GM18861 (cell line): ENCODE measurements around the gene TTF2.
"Not testable (repeated sequence)": the region's sequence is repeated elsewhere in the genome, so short reads cannot be mapped to it uniquely, and the experiment has no call there.

Experiments used
- ATAC-seq: cut with Tn5 transposase; IDR thresholded peaks from one replicate; pipeline ENCODE4 v1.9.1; 2021; ENCODE audit not compliant: unreplicated experiment

The TTF2 gene

GRCh38 chr1:117119144-117119543, 59.0 kb downstream of the TTF2 start:
- not testable (repeated sequence) for ATAC-seq

DNA sequence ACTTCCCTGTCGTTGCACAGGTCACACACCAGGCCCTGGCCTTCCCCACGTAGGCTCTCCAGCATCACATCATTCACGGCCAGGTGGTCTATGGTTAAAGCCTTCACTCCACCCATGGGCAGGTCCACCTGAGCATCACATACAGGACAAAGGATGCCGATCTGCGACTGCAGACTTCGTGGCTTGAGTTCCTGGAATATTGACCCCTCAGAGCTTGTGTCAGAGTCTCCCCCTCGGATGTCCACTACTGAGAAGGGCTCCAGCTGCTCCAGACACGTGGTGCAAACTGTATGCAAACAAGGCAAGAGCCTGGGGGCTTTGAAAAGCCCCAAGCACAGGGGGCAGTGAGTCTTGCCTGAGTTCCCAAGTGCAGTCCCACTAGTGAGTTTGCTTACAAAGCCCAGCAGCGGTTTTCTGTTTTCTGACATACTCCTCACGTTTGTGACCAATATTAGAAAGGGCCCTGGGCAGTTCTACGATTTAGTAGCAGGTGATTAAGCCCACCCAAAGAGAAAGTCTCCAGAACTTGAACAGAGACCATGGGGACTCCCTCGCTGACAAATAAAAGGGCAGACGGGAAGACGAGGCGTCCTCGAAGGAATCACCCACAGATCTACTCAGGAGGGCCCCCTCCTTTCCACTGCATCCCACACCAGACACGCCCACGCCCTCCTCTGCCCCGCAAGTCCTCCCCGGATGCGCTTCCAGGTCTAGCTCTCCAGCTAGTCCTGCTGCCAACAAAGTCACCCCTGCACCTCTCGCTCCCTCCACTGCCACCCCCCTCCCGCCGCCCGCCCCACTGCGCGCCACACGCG, 60.9 kb downstream of the TTF2 start:
- no peak for ATAC-seq

DNA sequence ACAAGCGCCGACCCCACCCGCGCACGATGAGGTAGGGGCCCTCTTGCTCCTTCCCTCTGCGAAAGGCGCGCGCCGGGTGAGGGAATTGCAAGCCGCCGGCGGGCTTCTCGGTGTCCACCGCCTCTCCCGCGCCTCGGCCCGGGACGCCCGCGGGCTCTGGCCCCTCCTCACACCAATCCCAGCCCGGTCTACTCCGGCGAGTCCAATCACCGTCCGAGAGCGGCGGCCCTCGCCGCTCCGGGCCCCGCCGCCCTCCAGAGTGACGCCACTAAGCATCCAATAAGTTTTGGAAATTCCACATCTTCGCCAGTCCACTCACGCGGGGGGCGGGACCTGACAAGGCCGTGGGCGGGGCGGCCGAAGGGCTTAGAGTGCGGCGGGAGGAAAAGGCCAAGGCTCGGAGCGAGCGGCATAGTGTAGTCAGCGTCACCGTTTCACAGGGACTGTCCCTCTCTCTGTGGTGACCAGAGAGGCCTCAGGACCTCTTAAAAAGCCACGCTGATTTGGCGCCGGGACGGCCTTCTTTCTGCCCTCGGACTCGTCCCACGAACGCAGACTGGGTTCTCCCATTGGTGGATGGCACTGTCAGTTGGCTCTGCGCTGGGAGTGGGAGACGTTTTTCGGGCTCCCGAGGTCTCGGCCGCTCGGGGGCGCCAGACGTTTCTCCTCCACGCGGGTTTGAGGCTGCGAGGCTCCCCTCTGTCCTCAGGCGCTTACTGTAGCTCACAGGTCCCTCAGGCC, 61.6 kb downstream of the TTF2 start, which contains the start of gene TRIM45:
TRIM45 (minus strand) TSS at position 161 of the 741 bp plus-strand sequence. CDS start 548 bp downstream, outside the sequence.
- peak; percentile 88 for ATAC-seq

DNA sequence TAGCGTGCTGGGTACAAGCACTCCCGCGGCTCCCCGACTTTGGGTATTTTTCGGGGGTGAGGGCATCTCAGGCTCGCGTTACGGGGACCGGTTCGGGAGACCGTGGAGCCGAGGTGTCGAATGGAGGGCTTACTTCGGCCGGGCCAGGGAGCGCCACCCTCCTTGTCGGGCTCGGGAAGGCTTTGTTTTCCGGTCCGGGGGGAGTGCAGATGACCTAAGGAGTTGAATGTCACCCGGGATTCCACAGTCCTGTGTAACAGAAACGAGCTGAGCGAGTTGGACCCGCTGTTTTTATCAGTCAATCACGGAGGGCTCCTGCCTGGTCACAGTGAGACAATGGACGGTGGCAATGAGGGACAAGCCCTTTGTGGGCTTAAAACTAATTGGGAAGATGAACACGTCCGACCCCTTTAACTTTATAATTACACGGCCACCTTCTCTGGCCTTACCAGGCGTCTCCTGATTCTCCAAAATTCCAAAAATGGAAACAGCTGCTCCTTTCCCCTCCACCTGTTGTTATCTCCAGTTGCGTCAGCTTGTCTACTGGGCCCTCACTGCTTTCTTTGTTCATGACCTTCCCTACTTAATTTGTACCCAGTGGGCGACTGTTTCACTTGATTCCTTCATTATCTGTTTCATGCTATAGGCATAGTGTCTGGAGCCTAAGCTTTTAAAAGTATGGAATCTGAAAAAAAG, 62.4 kb downstream of the TTF2 start:
- no peak for ATAC-seq

DNA sequence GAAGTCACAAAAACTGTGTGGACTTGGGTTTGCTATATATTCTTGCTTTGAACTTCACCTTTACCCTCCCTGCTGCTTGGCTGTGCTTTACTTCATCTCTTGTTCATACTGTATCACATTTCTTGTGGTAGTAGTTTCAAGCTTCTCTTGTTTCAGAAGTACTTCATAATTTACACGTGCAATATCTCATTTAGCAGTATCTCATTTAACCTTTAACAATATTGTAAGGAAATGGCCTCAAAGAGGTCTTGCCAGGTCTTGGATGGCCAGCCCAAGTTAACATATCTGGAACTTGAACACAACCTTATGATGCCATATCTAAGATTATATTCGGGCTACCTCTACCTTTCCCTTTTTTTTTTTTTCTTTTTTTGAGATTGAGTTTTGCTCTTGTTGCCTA, 63.1 kb downstream of the TTF2 start:
- no peak for ATAC-seq

GRCh38 chr1:117124661-117125060, 64.5 kb downstream of the TTF2 start:
- no peak for ATAC-seq

GRCh38 chr1:117127795-117128194, 67.7 kb downstream of the TTF2 start:
- no peak for ATAC-seq

DNA sequence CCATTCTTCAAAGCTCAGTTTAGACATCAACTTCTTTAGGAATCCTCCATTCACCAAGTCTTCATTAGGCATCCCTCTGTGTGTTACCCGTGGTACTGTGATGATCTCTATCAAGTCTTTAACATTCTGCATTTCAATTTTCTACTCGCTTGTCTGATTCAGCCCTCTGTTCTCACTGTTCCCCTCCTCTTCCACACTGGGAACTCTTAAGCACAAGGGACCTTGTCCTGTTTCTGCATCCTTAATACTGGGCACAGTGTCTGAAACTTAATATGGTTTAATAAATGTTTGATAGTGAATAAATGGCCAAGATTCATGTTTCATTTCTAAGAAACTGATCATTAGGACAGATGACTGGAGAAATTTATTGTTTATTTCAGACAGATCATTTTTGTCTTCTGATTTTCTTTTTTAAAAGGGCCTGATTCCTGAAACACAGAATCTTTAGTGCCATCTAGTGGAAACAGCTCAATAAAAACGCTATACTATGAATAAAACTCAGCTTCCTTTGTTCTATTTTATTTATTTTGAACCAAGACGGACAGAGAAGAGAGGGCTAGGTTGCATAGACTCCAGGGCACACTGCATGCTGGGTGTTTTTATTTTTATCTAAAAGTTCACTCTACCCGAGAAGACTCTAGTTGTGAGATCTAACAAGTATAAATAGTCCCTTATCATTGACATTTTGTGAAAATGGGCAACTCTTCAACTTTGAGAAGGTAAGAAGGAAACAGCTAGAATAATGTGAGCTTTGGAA, 68.4 kb downstream of the TTF2 start:
- ATAC-seq, result no peak

DNA sequence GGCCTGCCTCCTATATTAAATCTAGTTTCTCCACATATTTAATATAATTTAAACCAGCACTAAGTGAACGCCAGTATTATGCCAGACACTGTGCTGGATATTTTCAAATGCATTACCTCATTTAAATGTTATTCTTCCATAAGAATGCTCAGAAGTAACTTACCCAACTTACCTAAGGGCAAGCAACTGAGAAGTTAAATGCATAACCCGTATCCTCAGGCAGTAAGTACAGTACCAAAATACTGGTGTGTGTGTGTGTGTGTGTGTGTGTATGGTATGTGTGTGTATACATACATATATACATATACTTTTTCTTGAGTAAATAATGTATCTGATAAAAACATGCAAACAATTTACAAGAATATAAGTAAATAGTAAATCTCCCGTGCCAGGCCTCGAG, 70.4 kb downstream of the TTF2 start:
- ATAC-seq, result no peak

GRCh38 chr1:117135329-117135728, 75.2 kb downstream of the TTF2 start:
- no peak for ATAC-seq

DNA sequence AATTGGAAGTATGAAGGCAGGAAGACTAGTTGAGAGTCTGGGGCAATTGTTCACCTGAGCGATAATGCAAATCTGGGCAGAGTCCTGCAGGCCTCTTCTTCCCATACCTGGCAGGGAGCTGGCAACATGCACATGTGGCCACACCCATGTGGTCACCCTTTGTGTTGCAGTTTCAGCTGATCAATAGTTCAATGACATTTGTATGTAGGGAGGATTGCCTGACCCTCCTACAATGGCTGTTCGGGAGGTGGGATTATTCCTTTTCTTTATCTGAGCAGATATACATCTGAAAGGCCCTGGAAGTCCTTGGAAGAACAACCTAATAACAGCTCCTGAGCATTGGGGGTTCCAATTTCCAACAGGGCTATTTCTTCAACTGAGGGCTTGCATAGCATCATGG, 76.6 kb downstream of the TTF2 start:
- ATAC-seq, result no peak

DNA sequence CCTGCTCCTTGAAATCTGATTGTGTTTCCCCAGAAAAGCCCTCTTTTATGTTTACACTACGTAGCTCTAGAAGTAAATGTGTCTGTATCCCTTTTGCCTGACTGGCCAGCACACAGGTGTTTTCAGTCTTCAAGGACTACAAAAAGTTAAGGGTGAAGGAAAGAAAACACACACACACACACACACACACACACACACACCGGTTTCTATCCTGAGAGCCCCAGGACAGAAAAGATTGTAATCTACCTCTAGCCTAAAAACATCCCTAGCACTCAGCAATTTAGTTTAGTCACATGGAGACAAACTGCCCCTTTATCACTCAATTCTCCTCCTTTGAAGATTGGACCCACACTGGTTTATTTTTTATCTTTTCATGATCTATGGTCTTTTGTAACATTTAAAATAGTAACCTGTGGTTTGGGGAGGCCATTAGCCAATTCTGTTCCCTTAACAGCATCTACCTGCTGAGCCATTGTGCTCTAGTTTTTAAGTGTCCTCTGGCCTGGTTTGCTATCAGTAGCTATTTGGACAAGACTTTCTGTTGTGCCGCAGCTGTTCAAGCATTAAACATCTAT, 77.2 kb downstream of the TTF2 start:
- ATAC-seq, result no peak

GRCh38 chr1:117138106-117138505, 78.0 kb downstream of the TTF2 start:
- ATAC-seq, result no peak

GRCh38 chr1:117138561-117138960, 78.4 kb downstream of the TTF2 start:
- no peak for ATAC-seq

- no peak for ATAC-seq
Observed at GRCh38 chr1:117142200-117142599, 82.1 kb downstream of the TTF2 start.

GRCh38 chr1:117143172-117143571, 83.0 kb downstream of the TTF2 start:
- ATAC-seq, result no peak

DNA sequence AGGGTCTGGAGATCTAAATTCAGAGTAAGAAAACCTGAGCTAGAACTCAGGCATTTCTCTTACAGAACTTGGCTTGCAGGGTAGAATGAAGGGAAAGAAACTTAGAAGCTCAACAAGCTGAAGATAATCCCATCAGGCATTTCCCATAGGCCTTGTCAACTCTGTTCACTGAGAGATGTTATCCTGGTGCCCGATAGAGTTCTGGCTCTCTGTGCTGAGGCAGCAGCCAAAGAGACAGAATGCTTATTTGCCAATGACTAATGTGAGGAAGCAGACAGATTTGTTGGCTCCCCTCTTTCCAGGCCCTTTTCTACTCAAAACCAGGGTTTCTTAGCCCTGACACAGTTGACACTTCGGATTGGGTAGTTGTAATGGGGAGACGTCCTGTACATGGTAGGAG, 83.7 kb downstream of the TTF2 start:
- no peak for ATAC-seq

- no peak for ATAC-seq
Observed at GRCh38 chr1:117146072-117146471, 85.9 kb downstream of the TTF2 start.

DNA sequence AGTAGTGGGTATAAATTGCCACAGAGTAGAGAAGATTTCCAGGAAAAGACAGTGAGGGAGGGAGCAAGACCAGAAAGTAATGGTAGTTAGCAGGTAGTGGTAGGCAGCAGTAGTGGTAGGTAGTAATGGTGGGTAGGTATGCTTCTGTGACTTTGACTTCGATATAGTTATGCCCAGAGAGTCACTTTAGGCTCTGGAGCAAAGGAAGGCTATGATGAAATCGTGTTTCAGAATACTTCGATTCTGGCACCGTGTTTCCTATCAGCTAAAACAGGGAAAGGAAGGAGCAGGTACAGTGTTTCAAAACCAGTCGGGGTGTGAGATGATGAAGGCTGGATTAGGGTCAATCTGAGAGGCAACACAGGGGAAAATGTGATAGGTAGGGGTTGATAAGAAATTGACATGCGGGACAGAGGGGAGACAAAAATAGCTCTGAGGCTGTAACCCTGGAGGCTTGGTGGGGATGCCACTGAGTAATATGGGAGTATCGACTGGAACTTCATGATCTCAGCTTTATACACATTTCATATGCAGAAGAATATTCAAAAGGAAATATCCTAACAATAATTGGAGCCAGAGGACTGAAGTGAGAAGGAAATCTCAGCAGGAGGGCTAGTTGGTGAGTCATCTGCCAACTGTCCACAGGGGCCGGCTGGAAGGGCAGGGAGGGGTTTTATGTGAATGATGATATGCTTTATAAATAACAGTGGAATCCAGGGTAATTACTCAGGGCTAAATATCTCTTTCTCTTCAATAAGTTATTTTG, 86.6 kb downstream of the TTF2 start:
- no peak for ATAC-seq

DNA sequence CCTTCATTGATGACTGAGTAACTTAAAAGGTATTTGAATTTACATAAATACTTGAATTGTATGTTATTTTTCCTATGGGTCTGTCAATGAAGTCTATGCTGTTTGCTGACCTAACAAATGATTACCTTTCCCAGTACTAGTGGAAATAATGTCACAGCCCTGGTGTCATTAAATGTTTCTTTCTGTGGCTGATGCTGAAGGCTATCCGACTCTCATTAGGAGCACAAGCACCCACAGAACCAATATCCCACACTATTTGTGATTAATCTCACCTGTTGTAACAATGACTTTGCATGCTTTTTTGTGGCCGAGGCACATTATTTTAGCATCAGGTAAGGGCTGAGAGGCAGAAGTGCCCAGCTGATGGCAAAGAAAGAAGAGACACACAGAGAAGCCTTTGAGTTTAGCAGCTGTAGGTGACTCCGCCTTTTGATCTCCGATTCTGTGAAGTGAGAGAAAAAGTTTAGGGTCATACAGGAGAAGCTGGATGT, 87.3 kb downstream of the TTF2 start:
- no peak for ATAC-seq
